ENCODE results near the gene MGST1.
"Not testable (repeated sequence)": the region's sequence is repeated elsewhere in the genome, so short reads cannot be mapped to it uniquely, and the experiment has no call there.

Gene MGST1

GRCh38 chr12:16352481-16352880 is 5.0 kb downstream of the MGST1 start:
- DNase-seq (ENCODE audit: low spot score): no peak

- DNase-seq (ENCODE audit: low spot score): no peak
Observed at GRCh38 chr12:16358878-16359277, 11.4 kb downstream of the MGST1 start.

GRCh38 chr12:16359512-16360491 is 12.4 kb downstream of the MGST1 start:
- peak; percentile 24 for DNase-seq (ENCODE audit: low spot score)

- no peak for DNase-seq (ENCODE audit: low spot score)
Observed at GRCh38 chr12:16361142-16361783, 13.8 kb downstream of the MGST1 start.

- no peak for DNase-seq (ENCODE audit: low spot score)
Observed at GRCh38 chr12:16362550-16362949, 15.1 kb downstream of the MGST1 start.

- DNase-seq (ENCODE audit: low spot score): no peak
Observed at GRCh38 chr12:16369156-16369555, 21.7 kb downstream of the MGST1 start.

GRCh38 chr12:16370096-16370495 is 22.7 kb downstream of the MGST1 start:
- no peak for DNase-seq (ENCODE audit: low spot score)

GRCh38 chr12:16382652-16383312 is 35.3 kb downstream of the MGST1 start:
- DNase-seq (ENCODE audit: low spot score): not testable (repeated sequence)

GRCh38 chr12:16384732-16385131 is 37.3 kb downstream of the MGST1 start:
- DNase-seq (ENCODE audit: low spot score): no peak

GRCh38 chr12:16385782-16386646 is 38.6 kb downstream of the MGST1 start:
- DNase-seq (ENCODE audit: low spot score): peak; percentile 43

GRCh38 chr12:16387919-16388318 is 40.5 kb downstream of the MGST1 start:
- DNase-seq (ENCODE audit: low spot score): no peak

- peak; percentile 16 for DNase-seq (ENCODE audit: low spot score)
Observed at GRCh38 chr12:16389594-16389993, 42.1 kb downstream of the MGST1 start.

GRCh38 chr12:16392846-16393535 is 45.5 kb downstream of the MGST1 start:
- no peak for DNase-seq (ENCODE audit: low spot score)

- DNase-seq (ENCODE audit: low spot score): no peak
Observed at GRCh38 chr12:16399101-16399500, 51.7 kb downstream of the MGST1 start.

- not testable (repeated sequence) for DNase-seq (ENCODE audit: low spot score)
Observed at GRCh38 chr12:16401835-16402234, 54.4 kb downstream of the MGST1 start.

- DNase-seq (ENCODE audit: low spot score): no peak
Observed at GRCh38 chr12:16407346-16407745, 59.9 kb downstream of the MGST1 start.
